Gastroesophageal sphincter (tissue), 4 donors: ENCODE measurements around the gene FAM163B. TPM values are rescaled to one million over a fixed set of nuclear protein-coding genes. Genes with fewer than 3 reads are reported as not detected.

ENCODE experiments used
- ATAC-seq: fragments of 150-250 bp; one replicate; pipeline ENCODE4 v1.9.1; 2016; ENCODE audit warnings: mild to moderate bottlenecking, moderate library complexity
- H3K27ac ChIP-seq, 4 donors: fragments of 200-600 bp; sonication (generic) in 3 of 4; 1 replicate in 3 of 4; 2 replicates in 1 of 4; pipeline ENCODE4 v1.5.1; 2016 to 2019
- H3K27me3 ChIP-seq: fragments of 200-600 bp; sonication (generic); one replicate; pipeline ENCODE4 v1.5.1; 2019
- H3K36me3 ChIP-seq, 2 donors: fragments of 200-600 bp; sonication (generic); one replicate each; pipeline ENCODE4 v1.5.1; 2019; ENCODE audit warnings: control low read depth in 1 of 2
- H3K4me1 ChIP-seq, 3 donors: fragments of 200-600 bp; sonication (generic); 1 replicate in 2 of 3; 2 replicates in 1 of 3; pipeline ENCODE4 v1.5.1; 2016 to 2019; ENCODE audit warnings: control low read depth in 2 of 3
- H3K4me3 ChIP-seq, 2 donors: fragments of 200-600 bp; sonication (generic); one replicate each; pipeline ENCODE4 v1.5.1; 2019; ENCODE audit warnings: mild to moderate bottlenecking in 1 of 2, moderate library complexity in 1 of 2
- H3K9me3 ChIP-seq, 3 donors: fragments of 200-600 bp; sonication (generic); one replicate each; pipeline ENCODE4 v1.5.1; 2017 to 2019; ENCODE audit warnings: control low read depth in 2 of 3
- EP300 ChIP-seq: sonication (generic); formaldehyde crosslinking; IDR thresholded peaks from one replicate; pipeline ENCODE4 v1.6.1; 2017; ENCODE audit warnings: antibody characterized with exemption, mild to moderate bottlenecking
- POLR2A ChIP-seq, 2 donors: fragments of 450-650 bp; IDR thresholded peaks; one replicate each; pipeline ENCODE4 v1.6.1; 2017; ENCODE audit warnings: antibody characterized with exemption in 2 of 2, mild to moderate bottlenecking in 2 of 2, moderate library complexity in 1 of 2
- POLR2AphosphoS5 ChIP-seq: sonication (generic); formaldehyde crosslinking; IDR thresholded peaks from one replicate; pipeline ENCODE4 v1.6.1; 2017; ENCODE audit warnings: antibody characterized with exemption
- WGBS, 2 donors: methylation state at CpG; one replicate each; pipeline ENCODE4 v1.1.5; 2018; ENCODE audit warnings: low coverage in 1 of 2; 5-methylcytosine and 5-hydroxymethylcytosine counted together
- total RNA-seq, 4 donors: library from RNA; depleted of rRNA; stranded (reverse); fragments of >200 nt; gene quantifications; one replicate each; pipeline ENCODE4 v1.1.0, GENCODE V29; 2016
- TF ChIP-seq, protein P1 (sequence below), 4 experiments: fragments of 200-600 bp in 2 of 4; fragments of 450-650 bp in 2 of 4; sonication (generic) in 1 of 4; IDR thresholded peaks; one replicate each; pipeline ENCODE4 v1.5.1; 2017 to 2019; ENCODE audit warnings: antibody characterized with exemption in 4 of 4, mild to moderate bottlenecking in 2 of 4, moderate library complexity in 2 of 4

FAM163B gene
- total RNA-seq, 4 donors from 2014 or later = not detected

DNA sequence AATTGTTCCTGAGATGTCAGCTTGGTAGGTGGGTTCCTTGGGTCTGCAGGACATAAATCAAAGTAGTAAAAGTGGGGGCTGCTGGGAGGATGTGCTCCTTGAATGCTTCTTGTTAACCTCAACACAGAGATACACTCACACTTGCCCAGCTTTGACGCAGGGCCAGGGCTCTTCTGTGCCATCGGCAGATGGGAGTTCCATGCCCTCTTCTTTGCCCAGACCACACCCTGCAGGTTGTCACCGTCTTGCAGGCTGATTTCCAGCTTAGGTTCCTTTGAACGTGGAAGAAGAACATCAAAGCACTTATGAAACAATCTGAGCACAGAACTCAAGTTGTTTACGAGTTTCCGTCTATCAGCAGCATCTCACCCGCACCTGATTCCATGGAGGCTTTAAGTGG lies 38.0 kb upstream of the FAM163B start:
- H3K4me1 ChIP-seq = no peaks in the 10 kb centered on the region
- no peaks in the 10 kb centered on the region for H3K36me3 ChIP-seq
- WGBS, 2 donors = 41 to 56% methylated on average over 2 to 4 of the region's 7 CpGs
- no peak overlapping the region for H3K27ac ChIP-seq
- H3K27me3 ChIP-seq = peaks cover 67% of the 10 kb centered on the region
- no peak for TF ChIP-seq EP300
- TF ChIP-seq, protein P1, sequence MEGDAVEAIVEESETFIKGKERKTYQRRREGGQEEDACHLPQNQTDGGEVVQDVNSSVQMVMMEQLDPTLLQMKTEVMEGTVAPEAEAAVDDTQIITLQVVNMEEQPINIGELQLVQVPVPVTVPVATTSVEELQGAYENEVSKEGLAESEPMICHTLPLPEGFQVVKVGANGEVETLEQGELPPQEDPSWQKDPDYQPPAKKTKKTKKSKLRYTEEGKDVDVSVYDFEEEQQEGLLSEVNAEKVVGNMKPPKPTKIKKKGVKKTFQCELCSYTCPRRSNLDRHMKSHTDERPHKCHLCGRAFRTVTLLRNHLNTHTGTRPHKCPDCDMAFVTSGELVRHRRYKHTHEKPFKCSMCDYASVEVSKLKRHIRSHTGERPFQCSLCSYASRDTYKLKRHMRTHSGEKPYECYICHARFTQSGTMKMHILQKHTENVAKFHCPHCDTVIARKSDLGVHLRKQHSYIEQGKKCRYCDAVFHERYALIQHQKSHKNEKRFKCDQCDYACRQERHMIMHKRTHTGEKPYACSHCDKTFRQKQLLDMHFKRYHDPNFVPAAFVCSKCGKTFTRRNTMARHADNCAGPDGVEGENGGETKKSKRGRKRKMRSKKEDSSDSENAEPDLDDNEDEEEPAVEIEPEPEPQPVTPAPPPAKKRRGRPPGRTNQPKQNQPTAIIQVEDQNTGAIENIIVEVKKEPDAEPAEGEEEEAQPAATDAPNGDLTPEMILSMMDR (IDR thresholded peaks at IDR 0.05) = no peak
- TF ChIP-seq POLR2A (IDR thresholded peaks at IDR 0.05) = no peak
- TF ChIP-seq POLR2AphosphoS5 = no peak
- no peak overlapping the region for H3K4me3 ChIP-seq
- no peaks in the 10 kb centered on the region for H3K9me3 ChIP-seq
- no peak for ATAC-seq

DNA sequence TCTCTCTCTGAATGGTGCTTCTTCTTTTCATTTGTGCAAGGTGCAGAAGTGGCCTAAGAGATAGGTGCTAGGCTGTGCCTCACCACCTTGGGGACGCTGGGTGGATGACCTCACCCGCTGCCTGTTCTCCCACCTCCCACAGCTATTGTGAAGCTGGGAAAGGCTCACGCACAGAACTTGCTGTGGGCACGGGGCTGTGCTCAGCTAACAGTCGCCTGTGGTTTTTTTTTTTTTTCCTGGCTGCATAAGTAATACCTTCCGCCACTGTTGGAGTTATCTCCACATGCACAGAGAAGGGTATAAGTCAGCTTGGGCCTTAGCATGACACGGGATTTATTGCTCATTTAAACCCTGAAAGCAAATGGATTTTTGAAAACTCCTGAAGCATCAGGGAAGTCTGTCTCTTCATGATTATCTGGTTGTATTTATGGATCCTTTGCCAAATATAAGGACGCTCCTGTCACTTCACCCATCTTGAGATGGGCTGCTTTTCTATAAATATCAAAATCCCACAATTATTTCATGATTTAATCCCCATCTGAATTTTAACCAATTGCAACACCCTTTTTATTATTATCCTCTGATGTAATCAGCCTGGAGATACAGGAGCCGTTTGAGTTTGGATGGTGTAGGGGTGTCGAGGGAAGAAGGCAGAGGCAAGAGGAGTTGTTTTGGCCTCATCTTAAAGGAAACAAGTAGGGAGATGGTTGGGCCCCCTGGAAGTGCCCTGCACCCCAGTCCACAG lies 36.0 kb upstream of the FAM163B start:
- WGBS, 2 donors = 49 to 60% methylated on average over 8 to 10 of the region's 10 CpGs
- H3K27me3 ChIP-seq = peaks cover 68% of the 10 kb centered on the region

DNA sequence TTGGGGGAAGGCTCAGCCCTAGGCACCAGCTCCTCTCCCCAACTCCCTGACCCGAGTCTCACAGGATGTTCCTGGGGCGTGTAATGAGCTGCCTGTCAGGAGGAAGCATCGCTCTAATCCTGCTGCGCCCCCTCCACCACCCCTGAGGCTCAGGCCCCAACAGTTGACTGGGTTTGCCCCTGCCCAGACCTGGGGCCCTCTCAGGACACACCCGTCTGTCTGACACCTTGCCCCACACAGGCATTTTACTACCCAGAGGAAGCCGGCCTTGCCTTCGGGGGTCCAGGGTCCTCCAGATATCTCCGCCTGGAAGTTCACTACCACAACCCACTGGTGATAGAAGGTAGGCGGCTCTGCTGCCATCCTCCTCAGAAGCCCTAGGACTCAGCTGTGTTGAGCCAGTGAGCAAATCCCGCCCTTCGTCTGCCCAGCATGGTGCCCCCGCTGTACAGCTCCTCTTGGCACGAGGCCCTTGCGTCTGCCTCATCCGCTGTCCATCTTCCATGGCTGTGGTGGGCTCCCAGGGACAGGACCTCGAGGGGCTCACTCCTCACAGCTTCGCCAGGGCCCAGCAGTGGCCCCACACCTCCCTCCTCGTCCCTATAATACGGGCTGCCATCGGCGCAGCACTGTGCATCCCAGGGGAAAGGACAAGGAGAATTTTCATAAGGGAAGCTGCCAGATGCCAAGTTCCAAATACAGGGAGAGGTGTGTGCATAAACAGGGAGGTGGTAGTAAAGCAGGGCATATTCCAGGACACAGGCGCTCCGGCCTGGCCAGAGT lies 35.0 kb upstream of the FAM163B start:
- no peak for TF ChIP-seq EP300
- TF ChIP-seq, protein P1 (IDR thresholded peaks at IDR 0.05) = no peak
- TF ChIP-seq POLR2A (IDR thresholded peaks at IDR 0.05) = no peak
- TF ChIP-seq POLR2AphosphoS5 = no peak
- Histone ChIP-seq H3K4me3 (no peak overlapping the region), H3K4me1 (no peaks in the 10 kb centered on the region), H3K9me3 (no peaks in the 10 kb centered on the region), H3K27me3 (peaks cover 68% of the 10 kb centered on the region), H3K36me3 (no peaks in the 10 kb centered on the region), H3K27ac (no peak overlapping the region)
- WGBS, 2 donors = 86% methylated on average over 4 of the region's 23 CpGs; no CpG with 5 or more reads in 1 of the 2 donors
- ATAC-seq = no peak

More for the DNA sequence above, 36.0 kb upstream of the FAM163B start:
- no peak for TF ChIP-seq POLR2A (IDR thresholded peaks at IDR 0.05)
- TF ChIP-seq, protein P1 (IDR thresholded peaks at IDR 0.05) = no peak
- TF ChIP-seq POLR2AphosphoS5 = no peak
- TF ChIP-seq EP300 = no peak
- ATAC-seq = no peak
- Histone ChIP-seq H3K4me3 (no peak overlapping the region), H3K4me1 (no peaks in the 10 kb centered on the region), H3K27ac (no peak overlapping the region), H3K36me3 (no peaks in the 10 kb centered on the region), H3K9me3 (no peaks in the 10 kb centered on the region)

DNA sequence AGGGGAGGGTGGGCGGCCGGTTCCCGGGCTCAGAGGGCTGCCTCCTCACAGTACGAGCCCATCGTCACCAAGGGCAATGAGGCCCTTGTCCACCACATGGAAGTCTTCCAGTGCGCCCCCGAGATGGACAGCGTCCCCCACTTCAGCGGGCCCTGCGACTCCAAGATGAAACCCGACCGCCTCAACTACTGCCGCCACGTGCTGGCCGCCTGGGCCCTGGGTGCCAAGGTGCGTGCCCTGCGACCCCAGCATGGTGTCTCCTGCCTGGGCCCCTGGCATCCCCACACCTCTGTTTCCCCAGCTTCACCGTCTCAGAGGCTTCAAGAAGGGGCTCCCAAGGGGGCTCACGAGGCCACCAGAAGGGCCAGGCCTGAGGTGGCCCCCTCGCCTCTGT lies 34.2 kb upstream of the FAM163B start:
- WGBS, 2 donors = 80 to 90% methylated on average over 2 of the region's 20 CpGs

More for the DNA sequence above, 34.2 kb upstream of the FAM163B start:
- no peak for TF ChIP-seq POLR2AphosphoS5
- no peak for TF ChIP-seq EP300
- TF ChIP-seq, protein P1 (IDR thresholded peaks at IDR 0.05) = no peak
- no peak for TF ChIP-seq POLR2A (IDR thresholded peaks at IDR 0.05)
- no peaks in the 10 kb centered on the region for H3K9me3 ChIP-seq
- ATAC-seq = no peak
- no peak overlapping the region for H3K4me3 ChIP-seq
- no peaks in the 10 kb centered on the region for H3K36me3 ChIP-seq
- peaks cover 67% of the 10 kb centered on the region for H3K27me3 ChIP-seq
- no peak overlapping the region for H3K27ac ChIP-seq
- no peaks in the 10 kb centered on the region for H3K4me1 ChIP-seq
